Gastroesophageal sphincter (tissue), 4 donors: Measurements from ENCODE around the gene MRPL20. TPM values are rescaled to one million over a fixed set of nuclear protein-coding genes. Genes with fewer than 3 reads are reported as not detected.

ENCODE experiments used
- ATAC-seq: fragments of 150-250 bp; one replicate; pipeline ENCODE4 v1.9.1; 2016; ENCODE audit warnings: mild to moderate bottlenecking, moderate library complexity
- H3K27ac ChIP-seq, 4 donors: fragments of 200-600 bp; sonication (generic) in 3 of 4; 1 replicate in 3 of 4; 2 replicates in 1 of 4; pipeline ENCODE4 v1.5.1; 2016 to 2019
- H3K27me3 ChIP-seq: fragments of 200-600 bp; sonication (generic); one replicate; pipeline ENCODE4 v1.5.1; 2019
- H3K36me3 ChIP-seq, 2 donors: fragments of 200-600 bp; sonication (generic); one replicate each; pipeline ENCODE4 v1.5.1; 2019; ENCODE audit warnings: control low read depth in 1 of 2
- H3K4me1 ChIP-seq, 3 donors: fragments of 200-600 bp; sonication (generic); 1 replicate in 2 of 3; 2 replicates in 1 of 3; pipeline ENCODE4 v1.5.1; 2016 to 2019; ENCODE audit warnings: control low read depth in 2 of 3
- H3K4me3 ChIP-seq, 2 donors: fragments of 200-600 bp; sonication (generic); one replicate each; pipeline ENCODE4 v1.5.1; 2019; ENCODE audit warnings: mild to moderate bottlenecking in 1 of 2, moderate library complexity in 1 of 2
- H3K9me3 ChIP-seq, 3 donors: fragments of 200-600 bp; sonication (generic); one replicate each; pipeline ENCODE4 v1.5.1; 2017 to 2019; ENCODE audit warnings: control low read depth in 2 of 3
- EP300 ChIP-seq: sonication (generic); formaldehyde crosslinking; IDR thresholded peaks from one replicate; pipeline ENCODE4 v1.6.1; 2017; ENCODE audit warnings: antibody characterized with exemption, mild to moderate bottlenecking
- POLR2A ChIP-seq, 2 donors: fragments of 450-650 bp; IDR thresholded peaks; one replicate each; pipeline ENCODE4 v1.6.1; 2017; ENCODE audit warnings: antibody characterized with exemption in 2 of 2, mild to moderate bottlenecking in 2 of 2, moderate library complexity in 1 of 2
- POLR2AphosphoS5 ChIP-seq: sonication (generic); formaldehyde crosslinking; IDR thresholded peaks from one replicate; pipeline ENCODE4 v1.6.1; 2017; ENCODE audit warnings: antibody characterized with exemption
- WGBS, 2 donors: methylation state at CpG; one replicate each; pipeline ENCODE4 v1.1.5; 2018; ENCODE audit warnings: low coverage in 1 of 2; 5-methylcytosine and 5-hydroxymethylcytosine counted together
- total RNA-seq, 4 donors: library from RNA; depleted of rRNA; stranded (reverse); fragments of >200 nt; gene quantifications; one replicate each; pipeline ENCODE4 v1.1.0, GENCODE V29; 2016
- TF ChIP-seq, protein P1 (sequence below), 4 experiments: fragments of 200-600 bp in 2 of 4; fragments of 450-650 bp in 2 of 4; sonication (generic) in 1 of 4; IDR thresholded peaks; one replicate each; pipeline ENCODE4 v1.5.1; 2017 to 2019; ENCODE audit warnings: antibody characterized with exemption in 4 of 4, mild to moderate bottlenecking in 2 of 4, moderate library complexity in 2 of 4

The MRPL20 gene
- total RNA-seq, 4 donors from 2014 or later: 121 to 215 (median 159) TPM

DNA sequence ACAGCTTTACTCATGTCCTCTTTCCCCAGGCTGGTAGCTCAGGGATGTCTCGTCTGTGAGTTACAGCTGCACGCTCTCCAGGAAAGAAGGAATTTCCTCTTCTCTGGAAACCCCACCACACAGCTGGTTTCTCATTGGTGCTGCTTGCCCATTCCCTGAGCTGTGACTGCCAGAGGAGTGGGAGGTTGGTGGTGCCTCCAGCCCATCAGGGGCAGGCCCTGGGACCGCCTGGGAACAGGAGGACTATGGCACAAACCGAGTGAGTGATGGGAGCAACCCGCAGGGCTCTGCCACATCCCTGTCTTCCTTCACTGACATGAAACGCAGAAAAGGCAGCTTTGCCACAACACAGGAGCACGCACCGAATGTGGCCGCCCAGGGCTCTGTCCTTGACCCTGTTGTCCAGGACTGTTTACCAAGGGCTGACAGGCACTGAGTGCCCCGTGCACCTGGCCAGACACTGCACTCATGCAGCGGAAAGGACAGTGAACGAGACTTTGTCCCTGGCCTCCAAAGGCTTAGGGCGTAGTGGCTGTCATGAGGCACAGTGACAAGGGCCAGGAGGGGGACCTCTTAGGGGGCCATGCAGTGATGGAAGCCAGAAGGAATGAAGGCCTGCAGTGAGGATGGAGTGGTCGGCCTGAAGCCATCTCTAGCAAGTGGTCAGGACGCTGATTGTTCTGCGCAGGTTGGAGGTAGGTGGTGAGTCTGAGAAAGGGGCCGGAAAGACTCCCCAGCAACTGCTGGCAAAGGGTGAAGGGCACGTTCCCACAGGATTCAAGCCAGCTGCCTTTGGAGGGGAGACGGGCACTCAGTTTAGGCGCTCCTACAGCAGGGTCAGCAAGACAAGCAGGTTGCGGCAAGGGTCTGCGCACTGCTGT, 6.3 kb downstream of the MRPL20 start:
- H3K27ac ChIP-seq: peak overlapping the region in 3 of 4 donors; percentile 89 to 92 (median 89)
- TF ChIP-seq EP300 (no peak), POLR2AphosphoS5 (no peak), POLR2A (IDR thresholded peaks at IDR 0.05) (no peak)
- TF ChIP-seq, protein P1, sequence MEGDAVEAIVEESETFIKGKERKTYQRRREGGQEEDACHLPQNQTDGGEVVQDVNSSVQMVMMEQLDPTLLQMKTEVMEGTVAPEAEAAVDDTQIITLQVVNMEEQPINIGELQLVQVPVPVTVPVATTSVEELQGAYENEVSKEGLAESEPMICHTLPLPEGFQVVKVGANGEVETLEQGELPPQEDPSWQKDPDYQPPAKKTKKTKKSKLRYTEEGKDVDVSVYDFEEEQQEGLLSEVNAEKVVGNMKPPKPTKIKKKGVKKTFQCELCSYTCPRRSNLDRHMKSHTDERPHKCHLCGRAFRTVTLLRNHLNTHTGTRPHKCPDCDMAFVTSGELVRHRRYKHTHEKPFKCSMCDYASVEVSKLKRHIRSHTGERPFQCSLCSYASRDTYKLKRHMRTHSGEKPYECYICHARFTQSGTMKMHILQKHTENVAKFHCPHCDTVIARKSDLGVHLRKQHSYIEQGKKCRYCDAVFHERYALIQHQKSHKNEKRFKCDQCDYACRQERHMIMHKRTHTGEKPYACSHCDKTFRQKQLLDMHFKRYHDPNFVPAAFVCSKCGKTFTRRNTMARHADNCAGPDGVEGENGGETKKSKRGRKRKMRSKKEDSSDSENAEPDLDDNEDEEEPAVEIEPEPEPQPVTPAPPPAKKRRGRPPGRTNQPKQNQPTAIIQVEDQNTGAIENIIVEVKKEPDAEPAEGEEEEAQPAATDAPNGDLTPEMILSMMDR (IDR thresholded peaks at IDR 0.05): no peak
- H3K27me3 ChIP-seq: no peaks in the 10 kb centered on the region
- 63 to 77% methylated on average over 6 to 11 of the region's 22 CpGs for WGBS, 2 donors
- no peak for ATAC-seq
- H3K4me1 ChIP-seq: peaks cover 0 to 72% (median 28%) of the 10 kb centered on the region in 3 donors
- peaks cover 0 to 78% of the 10 kb centered on the region in 2 donors for H3K36me3 ChIP-seq
- H3K9me3 ChIP-seq: no peaks in the 10 kb centered on the region
- H3K4me3 ChIP-seq: peak overlapping the region in 1 of 2 donors; percentile 100

DNA sequence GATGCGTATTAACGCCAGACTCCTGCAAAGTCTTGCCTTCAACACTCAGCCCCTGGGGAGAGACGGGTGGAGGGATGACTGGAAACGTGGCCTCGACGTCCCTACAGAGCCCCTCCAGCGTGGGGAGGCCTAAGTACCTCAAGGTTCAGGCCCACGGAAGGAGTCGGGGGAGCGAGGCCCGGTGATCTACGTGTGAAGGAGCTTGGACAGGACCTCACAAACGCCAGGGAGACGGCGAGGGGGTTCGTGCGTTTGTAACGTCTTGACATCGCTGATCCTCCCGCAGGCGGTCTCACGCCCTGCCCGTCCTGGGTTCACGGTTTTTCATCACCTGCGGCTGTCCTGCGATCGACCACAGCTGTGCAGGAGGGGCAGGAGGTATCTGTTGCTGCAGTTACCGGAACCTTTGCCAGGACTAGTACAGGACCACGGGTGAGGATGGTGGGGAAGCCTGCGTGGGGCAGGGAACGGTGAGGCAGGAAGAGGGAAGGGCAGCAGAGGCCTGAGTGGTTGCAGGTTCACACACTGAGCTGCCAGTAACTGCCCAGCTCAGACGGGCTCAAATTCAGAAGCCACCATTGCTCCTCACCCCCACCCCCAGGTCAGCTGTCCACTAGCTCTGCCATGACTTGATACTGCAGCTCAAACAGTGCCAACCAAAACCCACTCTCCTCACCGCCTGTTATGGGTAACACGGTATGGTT, 7.1 kb downstream of the MRPL20 start:
- ATAC-seq: no peak
- Histone ChIP-seq H3K4me3 (peak overlapping the region; percentile 93 to 100), H3K27me3 (no peaks in the 10 kb centered on the region), H3K4me1 (peaks cover 0 to 72% (median 20%) of the 10 kb centered on the region in 3 donors), H3K27ac (peak overlapping the region; percentile 73 to 92 (median 89)), H3K9me3 (no peaks in the 10 kb centered on the region), H3K36me3 (peaks cover 0 to 78% of the 10 kb centered on the region in 2 donors)
- 8 to 70% methylated on average over 2 to 10 of the region's 34 CpGs for WGBS, 2 donors
- TF ChIP-seq, protein P1 (IDR thresholded peaks at IDR 0.05): no peak
- TF ChIP-seq EP300: no peak

DNA sequence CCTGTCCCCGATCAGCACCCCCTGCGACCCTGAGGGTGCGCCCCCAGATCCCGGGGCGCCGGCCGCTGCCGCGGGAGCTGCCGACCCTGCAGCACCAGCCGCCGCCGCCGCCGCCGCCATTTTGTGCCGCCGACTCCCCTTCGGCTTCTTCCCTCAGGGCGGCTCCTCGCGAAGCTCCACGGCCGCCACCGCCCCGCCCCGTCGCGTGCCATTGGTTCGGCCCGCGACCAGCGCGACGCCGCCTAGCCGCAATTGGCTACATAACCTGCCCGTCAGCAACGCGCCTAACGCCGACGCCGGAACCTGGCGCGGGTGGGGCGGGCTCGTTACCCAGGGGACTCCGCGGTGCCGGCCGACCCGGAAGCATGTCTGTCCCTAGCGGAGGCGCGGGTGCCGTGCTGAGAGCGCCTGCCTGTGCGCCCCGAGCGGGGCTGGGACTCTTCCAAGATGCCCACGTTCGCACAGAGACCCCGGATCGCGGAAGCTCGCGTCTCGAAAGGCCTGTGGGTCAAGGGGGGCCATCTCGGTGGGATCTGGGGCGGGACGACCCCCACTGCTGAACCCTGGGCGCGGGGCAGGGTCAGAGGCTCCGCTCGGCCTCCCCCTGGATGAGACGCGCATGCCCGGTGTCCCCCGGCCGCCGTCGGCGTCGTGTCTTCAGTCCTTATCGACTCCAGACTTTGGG, 7.8 kb downstream of the MRPL20 start, which contains the start of gene CCNL2:
CCNL2 (minus strand) TSS at position 149 of the 685 bp plus-strand sequence; CDS start at position 120, 29 bp downstream.
- Histone ChIP-seq H3K4me3 (peak within 1 kb of the TSS; percentile 93 to 100), H3K27me3 (no peaks in the 10 kb centered on the region), H3K27ac (peak within 1 kb of the TSS; percentile 78 to 92 (median 89)), H3K9me3 (no peaks in the 10 kb centered on the region), H3K36me3 (peaks cover 0 to 78% of the 10 kb centered on the region in 2 donors), H3K4me1 (peaks cover 0 to 72% (median 19%) of the 10 kb centered on the region in 3 donors)
- no CpG with 5 or more reads among the region's 86 CpGs for WGBS, 2 donors
- ATAC-seq: peak; percentile 99
- TF ChIP-seq POLR2AphosphoS5: peak; percentile 83
- TF ChIP-seq EP300: no peak
- TF ChIP-seq POLR2A (IDR thresholded peaks at IDR 0.05): peak; percentile 56 to 61
- TF ChIP-seq, protein P1 (IDR thresholded peaks at IDR 0.05): peak in 3 of 4 experiments; percentile 79 to 93 (median 89)

DNA sequence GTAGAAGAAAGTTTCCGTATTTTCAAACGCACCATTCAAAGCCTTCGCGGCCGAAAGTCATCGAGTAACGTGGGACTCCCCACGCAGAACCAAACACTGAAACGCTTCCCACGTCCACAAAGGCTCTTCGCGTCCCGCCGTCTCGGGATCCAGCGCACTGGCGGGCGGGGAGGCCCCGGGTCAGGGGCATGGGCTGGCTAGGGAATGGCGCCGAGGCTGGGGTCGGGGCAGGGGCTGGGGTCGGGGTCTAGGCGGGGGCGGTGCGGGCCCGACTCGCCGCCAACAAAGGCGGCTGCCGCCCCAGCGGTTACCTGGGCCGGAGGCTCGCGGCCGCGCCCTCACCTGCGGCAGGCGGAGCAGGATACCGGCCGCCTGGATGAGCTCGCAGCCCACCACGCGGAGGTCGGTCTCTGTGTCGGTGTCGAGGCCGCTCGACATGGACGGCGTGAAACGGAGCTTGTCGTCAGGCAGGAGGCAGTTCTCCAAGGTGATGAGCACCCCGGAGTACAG, 8.4 kb downstream of the MRPL20 start:
- peaks cover 0 to 72% (median 19%) of the 10 kb centered on the region in 3 donors for H3K4me1 ChIP-seq

More for the DNA sequence above, 8.4 kb downstream of the MRPL20 start:
- H3K36me3 ChIP-seq: peaks cover 0 to 78% of the 10 kb centered on the region in 2 donors
- TF ChIP-seq POLR2AphosphoS5: no peak
- TF ChIP-seq, protein P1 (IDR thresholded peaks at IDR 0.05): no peak
- TF ChIP-seq POLR2A (IDR thresholded peaks at IDR 0.05): no peak
- no peak for TF ChIP-seq EP300
- H3K4me3 ChIP-seq: peak overlapping the region; percentile 93 to 100
- peak; percentile 4 for ATAC-seq
- no CpG with 5 or more reads among the region's 54 CpGs for WGBS, 2 donors
- H3K9me3 ChIP-seq: no peaks in the 10 kb centered on the region
- peak overlapping the region; percentile 78 to 92 (median 89) for H3K27ac ChIP-seq
- no peaks in the 10 kb centered on the region for H3K27me3 ChIP-seq
